ENCODE data around the gene PPM1J.

The PPM1J gene

DNA sequence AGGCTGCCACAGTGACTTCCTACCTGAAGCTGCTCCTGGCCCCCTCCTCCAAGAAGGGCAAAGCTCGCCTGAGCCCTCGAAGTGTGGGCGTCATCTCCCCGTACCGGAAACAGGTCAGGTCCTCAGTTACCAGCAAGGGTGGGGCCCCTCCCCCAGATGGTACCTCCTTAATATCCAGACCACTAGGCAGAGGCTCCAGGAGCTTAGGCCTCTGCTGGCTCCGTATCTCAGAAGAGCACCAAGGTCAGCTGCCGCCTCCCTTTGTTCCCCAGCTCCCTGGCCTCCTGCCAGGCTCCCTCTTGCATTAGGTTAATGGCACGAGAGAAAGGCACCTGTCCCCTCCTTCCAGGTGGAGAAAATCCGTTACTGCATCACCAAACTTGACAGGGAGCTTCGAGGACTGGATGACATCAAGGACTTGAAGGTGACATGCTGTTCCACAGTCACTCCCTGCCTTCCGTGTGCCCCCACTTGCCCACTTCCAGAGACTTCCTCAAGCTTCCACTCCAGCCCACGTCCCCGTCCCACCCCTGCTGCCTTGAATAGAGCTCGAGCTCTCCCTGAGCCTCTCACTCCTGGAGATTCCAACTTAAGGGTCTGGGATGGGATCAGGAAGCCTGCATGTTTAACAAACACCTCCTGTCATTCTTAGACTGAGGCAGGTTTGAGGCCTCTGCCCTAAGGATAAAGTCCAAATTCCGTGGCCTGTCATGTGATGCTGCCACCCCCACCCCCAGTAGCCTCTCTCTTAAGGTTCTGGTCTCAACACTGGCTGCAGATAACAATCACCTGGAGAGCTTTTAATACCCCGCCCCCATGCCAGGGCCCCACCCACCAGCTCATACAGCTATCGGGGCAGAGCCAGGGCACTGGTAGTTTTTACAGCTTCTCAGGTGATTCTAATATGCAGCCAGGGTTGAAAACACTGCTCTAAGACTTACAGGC lies 16.5 kb downstream of the PPM1J start:
- no peak overlapping the region for H3K4me3 ChIP-seq (ENCODE audit: insufficient read depth, low read depth, low read length)
- WGBS, 2 experiments = 82 to 84% methylated on average over 17 of the region's 17 CpGs
- no peaks in the 10 kb centered on the region for H3K9me3 ChIP-seq (ENCODE audit: control insufficient read depth, low read length)
- H3K27me3 ChIP-seq (ENCODE audit: control insufficient read depth, insufficient read depth, low read length, poor library complexity, severe bottlenecking) = no peaks in the 10 kb centered on the region
- H3K27ac ChIP-seq (ENCODE audit: insufficient read depth, low read depth, low read length, poor library complexity, severe bottlenecking) = no peak overlapping the region
- H3K4me1 ChIP-seq (ENCODE audit: control insufficient read depth, insufficient read depth, low read length) = peaks cover 15% of the 10 kb centered on the region
- peaks cover 34% of the 10 kb centered on the region for H3K36me3 ChIP-seq (ENCODE audit: control insufficient read depth, insufficient read depth, low read length)

DNA sequence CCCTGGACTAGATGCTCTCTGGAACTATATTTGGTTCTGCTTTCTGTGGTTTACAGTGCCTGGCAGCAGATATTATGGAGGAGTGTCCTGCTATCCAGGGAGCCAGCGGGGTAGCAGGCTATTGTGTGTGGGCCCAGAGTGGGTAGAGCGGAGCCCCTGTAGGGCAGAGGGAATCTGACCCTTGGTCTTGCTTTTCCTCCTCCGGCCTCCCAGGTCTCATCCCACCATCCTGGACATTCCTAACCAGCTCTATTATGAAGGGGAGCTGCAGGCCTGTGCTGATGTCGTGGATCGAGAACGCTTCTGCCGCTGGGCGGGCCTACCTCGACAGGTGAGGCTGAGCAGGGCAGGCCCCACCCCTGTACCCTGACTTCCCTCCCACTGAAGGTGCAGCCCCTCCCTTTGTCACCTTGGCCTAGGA lies 17.3 kb downstream of the PPM1J start:
- Histone ChIP-seq H3K36me3 (ENCODE audit: control insufficient read depth, insufficient read depth, low read length) (peaks cover 36% of the 10 kb centered on the region), H3K27ac (ENCODE audit: insufficient read depth, low read depth, low read length, poor library complexity, severe bottlenecking) (no peak overlapping the region), H3K4me3 (ENCODE audit: insufficient read depth, low read depth, low read length) (no peak overlapping the region), H3K27me3 (ENCODE audit: control insufficient read depth, insufficient read depth, low read length, poor library complexity, severe bottlenecking) (no peaks in the 10 kb centered on the region), H3K9me3 (ENCODE audit: control insufficient read depth, low read length) (no peaks in the 10 kb centered on the region), H3K4me1 (ENCODE audit: control insufficient read depth, insufficient read depth, low read length) (peaks cover 15% of the 10 kb centered on the region)
- 92 to 95% methylated on average over 9 of the region's 9 CpGs for WGBS, 2 experiments

- H3K36me3 ChIP-seq (ENCODE audit: control insufficient read depth, insufficient read depth, low read length) = peaks cover 41% of the 10 kb centered on the region
- 94% methylated on average over 7 of the region's 7 CpGs for WGBS, 2 experiments
- peaks cover 10% of the 10 kb centered on the region for H3K4me1 ChIP-seq (ENCODE audit: control insufficient read depth, insufficient read depth, low read length)
- H3K4me3 ChIP-seq (ENCODE audit: insufficient read depth, low read depth, low read length) = no peak overlapping the region
- no peak overlapping the region for H3K27ac ChIP-seq (ENCODE audit: insufficient read depth, low read depth, low read length, poor library complexity, severe bottlenecking)
- H3K27me3 ChIP-seq (ENCODE audit: control insufficient read depth, insufficient read depth, low read length, poor library complexity, severe bottlenecking) = no peaks in the 10 kb centered on the region
- H3K9me3 ChIP-seq (ENCODE audit: control insufficient read depth, low read length) = no peaks in the 10 kb centered on the region
These were observed 18.4 kb downstream of the PPM1J start for GRCh38 chr1:112696578-112697314.

GRCh38 chr1:112695276-112695675 lies 19.9 kb downstream of the PPM1J start:
- no peaks in the 10 kb centered on the region for H3K4me1 ChIP-seq (ENCODE audit: control insufficient read depth, insufficient read depth, low read length)
- no peak overlapping the region for H3K4me3 ChIP-seq (ENCODE audit: insufficient read depth, low read depth, low read length)
- H3K27me3 ChIP-seq (ENCODE audit: control insufficient read depth, insufficient read depth, low read length, poor library complexity, severe bottlenecking) = no peaks in the 10 kb centered on the region
- H3K27ac ChIP-seq (ENCODE audit: insufficient read depth, low read depth, low read length, poor library complexity, severe bottlenecking) = no peak overlapping the region
- peaks cover 39% of the 10 kb centered on the region for H3K36me3 ChIP-seq (ENCODE audit: control insufficient read depth, insufficient read depth, low read length)
- H3K9me3 ChIP-seq (ENCODE audit: control insufficient read depth, low read length) = no peaks in the 10 kb centered on the region
- 95 to 98% methylated on average over 9 of the region's 9 CpGs for WGBS, 2 experiments

GRCh38 chr1:112694363-112694929 lies 20.7 kb downstream of the PPM1J start:
- H3K4me1 ChIP-seq (ENCODE audit: control insufficient read depth, insufficient read depth, low read length) = no peaks in the 10 kb centered on the region
- no peak overlapping the region for H3K27ac ChIP-seq (ENCODE audit: insufficient read depth, low read depth, low read length, poor library complexity, severe bottlenecking)
- H3K4me3 ChIP-seq (ENCODE audit: insufficient read depth, low read depth, low read length) = no peak overlapping the region
- peaks cover 35% of the 10 kb centered on the region for H3K36me3 ChIP-seq (ENCODE audit: control insufficient read depth, insufficient read depth, low read length)
- H3K9me3 ChIP-seq (ENCODE audit: control insufficient read depth, low read length) = no peaks in the 10 kb centered on the region
- 95 to 96% methylated on average over 15 of the region's 15 CpGs for whole genome bisulfite sequencing, 2 experiments
- no peaks in the 10 kb centered on the region for H3K27me3 ChIP-seq (ENCODE audit: control insufficient read depth, insufficient read depth, low read length, poor library complexity, severe bottlenecking)

DNA sequence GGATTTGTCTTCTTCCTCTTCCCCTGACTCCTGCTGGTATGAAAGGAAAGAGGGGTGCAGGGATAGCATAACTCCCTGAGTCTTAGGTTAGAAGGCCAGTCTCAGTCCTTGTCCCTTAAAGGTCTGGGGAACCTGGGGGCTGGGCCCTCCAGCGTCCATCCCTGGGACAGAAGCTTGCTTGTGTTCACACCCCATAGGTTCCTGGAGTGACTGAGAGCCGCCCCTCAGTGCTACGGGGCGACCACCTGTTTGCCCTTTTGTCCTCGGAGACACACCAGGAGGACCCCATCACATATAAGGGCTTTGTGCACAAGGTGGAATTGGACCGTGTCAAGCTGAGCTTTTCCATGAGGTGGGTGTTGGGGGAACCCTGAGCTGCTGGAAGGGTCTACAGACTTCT lies 21.3 kb downstream of the PPM1J start:
- H3K4me3 ChIP-seq (ENCODE audit: insufficient read depth, low read depth, low read length) = no peak overlapping the region
- 86 to 87% methylated on average over 6 of the region's 6 CpGs for WGBS, 2 experiments
- no peaks in the 10 kb centered on the region for H3K4me1 ChIP-seq (ENCODE audit: control insufficient read depth, insufficient read depth, low read length)
- peaks cover 35% of the 10 kb centered on the region for H3K36me3 ChIP-seq (ENCODE audit: control insufficient read depth, insufficient read depth, low read length)
- H3K27me3 ChIP-seq (ENCODE audit: control insufficient read depth, insufficient read depth, low read length, poor library complexity, severe bottlenecking) = no peaks in the 10 kb centered on the region
- no peak overlapping the region for H3K27ac ChIP-seq (ENCODE audit: insufficient read depth, low read depth, low read length, poor library complexity, severe bottlenecking)
- H3K9me3 ChIP-seq (ENCODE audit: control insufficient read depth, low read length) = no peaks in the 10 kb centered on the region

DNA sequence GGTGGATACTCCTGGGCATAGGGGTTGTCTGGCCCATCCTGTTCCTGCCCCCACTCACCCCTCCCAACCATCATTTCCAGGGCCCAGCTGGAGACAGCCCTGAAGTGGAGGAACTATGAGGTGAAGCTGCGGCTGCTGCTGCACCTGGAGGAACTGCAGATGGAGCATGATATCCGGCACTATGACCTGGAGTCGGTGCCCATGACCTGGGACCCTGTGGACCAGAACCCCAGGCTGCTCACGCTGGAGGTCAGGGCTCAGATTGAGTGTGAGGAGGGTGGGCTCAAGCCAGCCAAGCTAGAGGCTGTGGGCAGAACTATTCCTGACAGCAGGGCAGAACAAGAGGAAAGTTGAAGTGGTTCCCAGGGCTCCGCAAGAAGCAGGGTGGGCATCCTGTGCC lies 22.5 kb downstream of the PPM1J start:
- H3K36me3 ChIP-seq (ENCODE audit: control insufficient read depth, insufficient read depth, low read length) = peaks cover 35% of the 10 kb centered on the region

DNA sequence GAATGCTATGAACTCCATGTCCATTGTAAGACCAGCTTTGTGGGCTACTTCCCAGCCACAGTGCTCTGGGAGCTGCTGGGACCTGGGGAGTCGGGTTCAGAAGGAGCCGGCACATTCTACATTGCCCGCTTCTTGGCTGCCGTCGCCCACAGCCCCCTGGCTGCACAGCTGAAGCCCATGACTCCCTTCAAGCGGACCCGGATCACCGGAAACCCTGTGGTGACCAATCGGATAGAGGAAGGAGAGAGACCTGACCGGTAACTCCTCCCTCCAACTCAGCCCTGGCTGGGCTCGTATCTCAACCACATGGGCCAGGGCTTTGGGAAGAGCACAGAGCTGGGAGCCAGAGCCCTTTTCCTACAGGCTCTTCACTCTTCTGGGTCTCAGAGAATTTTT lies 25.3 kb downstream of the PPM1J start:
- H3K4me3 ChIP-seq (ENCODE audit: insufficient read depth, low read depth, low read length) = no peak overlapping the region
- no peaks in the 10 kb centered on the region for H3K9me3 ChIP-seq (ENCODE audit: control insufficient read depth, low read length)
- 85 to 88% methylated on average over 11 of the region's 11 CpGs for WGBS, 2 experiments
- H3K4me1 ChIP-seq (ENCODE audit: control insufficient read depth, insufficient read depth, low read length) = no peaks in the 10 kb centered on the region
- H3K27me3 ChIP-seq (ENCODE audit: control insufficient read depth, insufficient read depth, low read length, poor library complexity, severe bottlenecking) = no peaks in the 10 kb centered on the region
- H3K36me3 ChIP-seq (ENCODE audit: control insufficient read depth, insufficient read depth, low read length) = peaks cover 21% of the 10 kb centered on the region
- no peak overlapping the region for H3K27ac ChIP-seq (ENCODE audit: insufficient read depth, low read depth, low read length, poor library complexity, severe bottlenecking)

More for the DNA sequence above, 22.5 kb downstream of the PPM1J start:
- no peaks in the 10 kb centered on the region for H3K27me3 ChIP-seq (ENCODE audit: control insufficient read depth, insufficient read depth, low read length, poor library complexity, severe bottlenecking)
- no peak overlapping the region for H3K27ac ChIP-seq (ENCODE audit: insufficient read depth, low read depth, low read length, poor library complexity, severe bottlenecking)
- no peak overlapping the region for H3K4me3 ChIP-seq (ENCODE audit: insufficient read depth, low read depth, low read length)
- 94 to 95% methylated on average over 5 of the region's 5 CpGs for WGBS, 2 experiments
- no peaks in the 10 kb centered on the region for H3K4me1 ChIP-seq (ENCODE audit: control insufficient read depth, insufficient read depth, low read length)
- H3K9me3 ChIP-seq (ENCODE audit: control insufficient read depth, low read length) = no peaks in the 10 kb centered on the region

GRCh38 chr1:112689196-112689841 lies 25.8 kb downstream of the PPM1J start:
- no peaks in the 10 kb centered on the region for H3K9me3 ChIP-seq (ENCODE audit: control insufficient read depth, low read length)
- WGBS, 2 experiments = 96 to 98% methylated on average over 8 to 9 of the region's 9 CpGs
- H3K4me1 ChIP-seq (ENCODE audit: control insufficient read depth, insufficient read depth, low read length) = no peaks in the 10 kb centered on the region
- no peaks in the 10 kb centered on the region for H3K27me3 ChIP-seq (ENCODE audit: control insufficient read depth, insufficient read depth, low read length, poor library complexity, severe bottlenecking)
- H3K36me3 ChIP-seq (ENCODE audit: control insufficient read depth, insufficient read depth, low read length) = peaks cover 15% of the 10 kb centered on the region
- no peak overlapping the region for H3K4me3 ChIP-seq (ENCODE audit: insufficient read depth, low read depth, low read length)
- no peak overlapping the region for H3K27ac ChIP-seq (ENCODE audit: insufficient read depth, low read depth, low read length, poor library complexity, severe bottlenecking)
